ENCODE results near the gene HNRNPU.

The HNRNPU gene

GRCh38 chr1:244863491-244864252 lies 671 bp downstream of the HNRNPU start:
- peak overlapping the region; percentile 93 for H3K4me3 ChIP-seq (ENCODE audit: control insufficient read depth, low read depth, low read length)
- no peak for DNase-seq (ENCODE audit: low read depth)
- TF ChIP-seq CTCF (IDR thresholded peaks at IDR 0.05; ENCODE audit: control insufficient read depth, insufficient read depth, low read depth, low read length, missing control alignments): no peak

- no peak for TF ChIP-seq CTCF (IDR thresholded peaks at IDR 0.05; ENCODE audit: control insufficient read depth, insufficient read depth, low read depth, low read length, missing control alignments)
- DNase-seq (ENCODE audit: low read depth): peak; percentile 64
- peak overlapping the region; percentile 93 for H3K4me3 ChIP-seq (ENCODE audit: control insufficient read depth, low read depth, low read length)
Measured at GRCh38 chr1:244862699-244863490, 1.4 kb downstream of the HNRNPU start.

GRCh38 chr1:244862354-244862698 lies 2.0 kb downstream of the HNRNPU start:
- no peak for TF ChIP-seq CTCF (IDR thresholded peaks at IDR 0.05; ENCODE audit: control insufficient read depth, insufficient read depth, low read depth, low read length, missing control alignments)
- DNase-seq (ENCODE audit: low read depth): no peak
- H3K4me3 ChIP-seq (ENCODE audit: control insufficient read depth, low read depth, low read length): peak overlapping the region; percentile 93

GRCh38 chr1:244861683-244862082 lies 2.7 kb downstream of the HNRNPU start:
- TF ChIP-seq CTCF (IDR thresholded peaks at IDR 0.05; ENCODE audit: control insufficient read depth, insufficient read depth, low read depth, low read length, missing control alignments): no peak
- H3K4me3 ChIP-seq (ENCODE audit: control insufficient read depth, low read depth, low read length): peak overlapping the region; percentile 93
- DNase-seq (ENCODE audit: low read depth): no peak

- H3K4me3 ChIP-seq (ENCODE audit: control insufficient read depth, low read depth, low read length): peak overlapping the region; percentile 93
- DNase-seq (ENCODE audit: low read depth): no peak
- no peak for TF ChIP-seq CTCF (IDR thresholded peaks at IDR 0.05; ENCODE audit: control insufficient read depth, insufficient read depth, low read depth, low read length, missing control alignments)
Measured at GRCh38 chr1:244860914-244861610, 3.3 kb downstream of the HNRNPU start.

GRCh38 chr1:244860078-244860477 lies 4.3 kb downstream of the HNRNPU start:
- DNase-seq (ENCODE audit: low read depth): no peak
- no peak for TF ChIP-seq CTCF (IDR thresholded peaks at IDR 0.05; ENCODE audit: control insufficient read depth, insufficient read depth, low read depth, low read length, missing control alignments)
- no peak overlapping the region for H3K4me3 ChIP-seq (ENCODE audit: control insufficient read depth, low read depth, low read length)

Measured in AG09309 (cell line).